Hematopoietic multipotent progenitor cell treated with erythropoietin and hydrocortisone succinate and interleukin-3 and kit ligand, for 15 days (in vitro differentiated cells): ENCODE data around the gene DUSP12.
A peak's percentile ranks its signal among the peaks of the same experiment; 100 is the strongest.

Experiments
- DNase-seq: peaks from one replicate; pipeline ENCODE4 v3.0.0-alpha.2; 2015; ENCODE audit warnings: low spot score

DUSP12 gene

DNA sequence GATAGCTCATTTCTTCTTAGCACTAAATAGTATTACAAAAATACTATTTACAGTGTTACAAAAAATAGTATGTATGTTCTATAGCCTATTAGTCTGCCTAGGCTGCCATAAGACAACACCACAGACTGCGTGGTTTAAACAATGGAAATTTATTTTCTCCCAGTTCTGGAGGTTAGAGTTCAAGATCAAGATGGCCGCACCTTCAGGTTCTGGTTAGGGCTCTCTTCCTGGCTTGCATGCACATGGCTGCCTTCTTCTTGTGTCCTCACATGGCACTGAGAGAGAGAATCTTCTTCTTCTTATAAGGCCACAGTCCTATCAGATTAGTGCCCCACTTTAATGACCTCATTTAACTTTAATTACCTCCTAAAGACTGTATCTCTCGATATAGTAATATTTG lies 20.7 kb downstream of the DUSP12 start:
- no peak for DNase-seq

DNA sequence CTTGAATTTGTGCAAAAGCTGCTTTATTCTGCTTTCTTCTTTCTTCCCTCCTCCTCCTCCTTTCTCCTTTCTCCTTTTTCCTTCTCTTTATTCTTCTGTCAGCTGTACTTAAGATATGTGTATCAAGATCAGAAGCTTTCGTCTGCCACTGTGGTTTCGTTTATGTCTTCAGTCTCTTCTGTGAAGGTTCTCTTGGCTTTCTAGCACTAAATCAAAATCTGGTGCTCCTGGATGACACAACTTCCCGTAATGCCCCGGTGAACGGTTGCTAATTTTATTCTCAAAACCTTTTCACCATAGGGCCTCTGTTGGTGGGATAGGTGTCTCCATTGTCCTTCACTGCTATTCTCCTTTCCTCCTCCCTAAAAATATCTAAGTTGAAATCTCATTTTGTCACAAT lies 21.6 kb downstream of the DUSP12 start:
- DNase-seq, result no peak

DNA sequence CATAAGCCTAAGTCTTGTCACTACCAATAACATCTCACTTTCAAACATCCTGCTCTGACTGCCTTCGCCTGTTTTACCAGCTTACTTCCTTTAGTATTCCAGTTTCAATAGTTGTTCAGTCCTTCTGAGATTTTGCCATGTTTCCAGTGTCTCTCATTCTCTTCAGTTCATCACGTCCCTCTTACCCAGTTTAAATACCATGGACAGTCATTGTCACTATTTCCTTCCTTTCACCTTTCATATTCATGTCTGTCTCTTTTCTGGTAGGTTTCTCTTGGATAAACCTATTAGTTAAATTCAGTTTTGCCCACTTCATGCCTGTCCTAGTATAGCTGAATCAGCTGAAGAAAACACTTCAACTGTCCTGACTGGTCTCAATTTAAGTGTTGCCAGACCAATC lies 22.4 kb downstream of the DUSP12 start:
- DNase-seq, result no peak

DNA sequence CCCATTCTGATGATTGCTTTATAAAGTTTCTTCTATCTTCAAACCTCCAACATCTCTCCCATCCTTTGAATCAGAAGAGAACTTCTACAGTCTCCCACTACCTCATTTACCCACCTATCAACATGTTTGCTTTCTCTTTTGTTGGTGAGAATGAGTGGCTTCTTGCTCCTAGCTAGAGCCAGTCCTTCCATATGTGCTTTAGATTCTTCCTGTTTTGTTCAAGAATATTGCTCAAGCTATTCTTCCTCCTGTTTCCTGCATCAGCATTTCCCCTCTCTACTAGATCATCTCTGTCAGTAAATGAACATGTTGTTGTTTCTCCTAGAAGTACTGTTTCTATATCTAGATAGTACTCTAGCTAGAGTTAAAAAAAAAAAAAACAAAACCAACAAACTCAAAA lies 22.8 kb downstream of the DUSP12 start:
- DNase-seq, result no peak

DNA sequence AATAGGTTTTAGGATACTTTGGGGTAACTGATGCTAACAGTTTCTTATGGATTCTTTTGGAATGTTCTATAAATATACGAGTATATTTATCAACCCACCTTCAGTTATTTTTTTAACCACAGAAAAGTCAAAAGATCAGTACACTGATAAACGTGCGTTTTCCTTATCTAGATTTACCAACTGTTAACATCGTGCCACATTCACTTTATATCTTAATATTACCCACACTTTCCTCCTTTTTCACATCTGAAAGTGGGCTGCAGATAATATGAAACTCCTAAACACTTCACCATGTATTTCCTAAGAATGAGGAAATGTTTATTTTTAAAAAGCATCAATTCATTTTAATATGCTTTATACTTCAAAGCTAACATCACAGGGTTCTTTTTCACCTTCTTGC lies 24.2 kb downstream of the DUSP12 start:
- DNase-seq, result no peak

DNA sequence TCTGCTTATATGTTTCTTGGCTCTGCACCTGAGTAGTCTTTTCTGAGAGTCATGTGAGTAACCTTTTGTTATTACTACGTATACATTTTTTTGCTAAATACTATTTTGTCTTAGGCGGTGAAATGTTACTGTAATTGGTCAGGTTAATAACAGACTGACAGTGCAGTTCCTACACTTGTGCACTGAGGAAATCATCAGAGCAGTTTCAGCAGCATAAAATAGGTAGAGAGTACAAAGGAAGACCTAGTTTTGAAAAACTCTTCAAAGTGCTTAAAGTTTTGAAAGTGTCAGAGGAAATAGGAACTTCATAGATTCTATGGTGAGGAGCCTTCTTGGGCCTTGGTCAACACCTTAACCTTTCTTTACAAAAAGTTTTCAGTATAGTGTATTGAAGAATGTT lies 27.7 kb downstream of the DUSP12 start:
- DNase-seq, result no peak

DNA sequence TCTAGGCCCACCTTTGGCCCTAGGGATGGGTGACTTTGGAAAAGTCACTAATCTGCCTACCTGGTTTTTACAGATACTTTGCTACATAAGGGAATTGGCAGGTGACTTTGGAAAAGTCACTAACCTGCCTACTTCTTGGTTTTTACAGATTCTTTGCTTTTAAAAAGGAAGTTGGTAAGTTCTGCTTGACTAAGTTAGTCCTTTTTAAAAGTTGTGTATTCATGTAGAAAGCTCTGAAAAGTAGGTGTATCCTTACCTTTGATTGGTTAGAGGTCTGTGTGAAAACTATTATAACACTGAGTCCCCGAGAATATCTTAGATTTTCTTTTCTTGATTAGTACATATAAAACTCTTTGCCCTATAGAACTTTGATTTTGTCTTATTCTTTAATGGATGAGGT lies 28.9 kb downstream of the DUSP12 start:
- no peak for DNase-seq

DNA sequence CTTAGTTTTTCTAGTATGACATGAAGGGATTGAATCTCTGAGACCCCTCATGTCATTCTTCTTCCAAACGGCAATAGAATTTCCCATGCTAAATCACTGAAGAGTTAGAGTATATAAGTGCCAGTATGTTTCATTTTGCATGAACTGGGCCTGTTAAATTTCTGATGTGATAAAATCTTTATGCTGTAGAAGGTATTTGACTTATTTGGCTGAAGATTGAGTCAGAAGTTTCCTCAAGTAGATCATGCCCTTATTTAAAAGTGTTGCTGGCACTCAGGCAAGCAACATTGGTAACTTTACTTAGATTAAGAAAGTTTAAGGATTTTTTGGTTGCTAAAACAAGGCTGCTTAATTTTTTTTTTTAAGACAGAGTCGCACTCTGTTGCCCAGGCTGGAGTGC lies 29.8 kb downstream of the DUSP12 start:
- DNase-seq, result no peak

DNA sequence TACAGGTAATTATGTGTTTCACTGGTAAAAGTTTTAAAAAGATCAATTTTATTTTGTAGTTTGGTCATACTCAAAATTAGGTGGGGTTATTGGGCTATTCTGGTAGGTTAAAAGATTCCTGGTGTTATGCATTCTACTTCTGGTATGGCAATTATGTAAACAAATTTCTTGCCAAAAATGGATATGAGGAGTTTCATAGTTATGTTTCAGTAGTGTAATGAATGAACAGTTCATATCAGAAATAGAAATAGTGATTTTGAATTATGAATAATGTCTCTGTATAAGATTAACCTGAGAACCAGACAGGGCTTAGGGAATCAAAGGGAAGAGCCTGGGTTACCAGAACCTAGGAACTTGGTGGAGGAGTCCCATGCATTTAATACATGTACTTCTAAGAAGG lies 32.4 kb downstream of the DUSP12 start:
- no peak for DNase-seq

DNA sequence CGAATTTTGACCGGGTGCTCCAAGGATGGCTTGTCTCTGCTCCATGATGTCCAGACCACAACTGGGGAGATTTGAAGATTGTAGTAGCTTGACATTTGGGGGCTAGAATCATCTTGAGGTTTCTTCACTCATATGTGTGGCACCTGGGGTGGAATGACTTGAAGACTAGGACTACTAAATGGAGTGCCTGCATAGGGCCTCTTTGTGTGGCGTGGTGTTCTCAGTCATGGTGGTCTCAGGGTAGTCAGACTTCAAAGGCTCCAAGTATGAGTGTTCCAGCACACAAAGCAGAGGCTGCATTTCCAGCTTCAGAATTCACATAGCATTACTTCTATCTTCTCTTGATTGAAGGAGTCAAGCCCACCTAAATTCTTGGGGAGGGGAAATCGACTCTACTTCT lies 33.3 kb downstream of the DUSP12 start:
- DNase-seq, result no peak

DNA sequence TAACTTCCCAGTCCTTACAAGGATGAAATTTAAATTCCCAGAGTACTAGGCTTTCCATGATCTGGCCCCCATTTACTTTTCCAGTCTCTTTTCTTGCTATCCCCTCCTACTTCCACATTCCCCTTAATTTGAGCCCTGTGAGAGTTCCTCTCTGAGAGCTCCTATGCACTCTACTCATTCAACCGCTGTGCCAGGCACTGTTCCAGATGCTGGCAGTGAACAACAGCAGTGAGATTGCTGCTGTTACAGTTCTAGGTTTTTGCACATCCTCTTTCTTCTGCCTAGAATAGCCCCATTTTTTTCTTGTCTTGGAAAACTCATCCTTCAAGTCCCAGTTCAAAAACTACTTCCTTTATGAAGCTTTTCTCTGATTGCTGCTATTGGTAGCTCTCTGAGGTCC lies 35.4 kb downstream of the DUSP12 start:
- DNase-seq, result no peak

DNA sequence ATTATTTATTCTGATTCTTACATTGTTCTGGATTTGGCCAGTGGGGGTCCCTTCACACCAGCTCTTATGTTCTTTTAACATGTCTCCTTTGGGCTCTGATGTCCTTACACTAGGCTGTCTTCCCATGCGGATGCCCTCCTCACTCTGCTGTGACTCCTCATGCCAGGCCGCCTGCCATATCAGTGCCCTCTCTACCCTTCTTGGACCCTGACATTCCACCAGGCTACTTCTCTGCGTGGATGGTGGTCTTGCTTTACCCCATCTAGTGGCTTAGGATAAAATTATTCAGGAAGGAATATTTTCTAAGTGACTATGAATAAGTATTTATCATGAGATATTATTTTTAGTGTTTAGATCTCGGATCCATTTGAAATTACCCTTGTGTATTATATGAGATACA lies 37.8 kb downstream of the DUSP12 start:
- no peak for DNase-seq

DNA sequence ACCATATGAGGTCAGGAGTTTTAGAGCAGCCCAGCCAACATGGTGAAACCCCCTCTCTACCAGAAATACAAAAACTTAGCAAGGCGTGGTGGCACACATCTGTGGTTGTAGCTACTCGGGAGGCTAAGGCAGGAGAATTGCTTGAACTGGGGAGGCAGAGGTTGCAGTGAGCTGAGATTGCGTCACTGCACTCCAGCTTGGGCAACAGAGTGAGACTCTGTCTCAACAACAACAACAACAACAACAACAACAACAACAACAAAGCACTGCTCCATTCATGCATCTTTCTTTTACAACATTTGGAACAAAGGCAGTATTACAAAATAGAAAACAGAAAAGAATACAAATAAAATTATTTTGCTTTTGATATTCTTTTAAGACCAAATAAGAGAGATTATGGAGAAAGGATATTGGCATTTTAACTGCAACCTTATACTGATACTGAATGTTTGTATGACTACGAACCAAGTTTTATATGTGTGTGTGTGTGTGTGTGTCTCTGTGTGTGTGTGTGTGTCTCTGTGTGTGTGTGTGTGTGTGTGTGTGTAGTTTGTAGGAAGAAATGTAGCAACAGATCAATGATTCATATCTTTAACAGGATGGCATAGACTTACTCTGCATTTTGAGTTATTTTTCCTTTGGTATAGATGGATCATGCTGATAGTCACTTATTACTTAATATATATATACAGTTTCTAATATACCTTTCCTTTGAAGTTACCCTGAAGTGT lies 41.2 kb downstream of the DUSP12 start:
- DNase-seq, result no peak

DNA sequence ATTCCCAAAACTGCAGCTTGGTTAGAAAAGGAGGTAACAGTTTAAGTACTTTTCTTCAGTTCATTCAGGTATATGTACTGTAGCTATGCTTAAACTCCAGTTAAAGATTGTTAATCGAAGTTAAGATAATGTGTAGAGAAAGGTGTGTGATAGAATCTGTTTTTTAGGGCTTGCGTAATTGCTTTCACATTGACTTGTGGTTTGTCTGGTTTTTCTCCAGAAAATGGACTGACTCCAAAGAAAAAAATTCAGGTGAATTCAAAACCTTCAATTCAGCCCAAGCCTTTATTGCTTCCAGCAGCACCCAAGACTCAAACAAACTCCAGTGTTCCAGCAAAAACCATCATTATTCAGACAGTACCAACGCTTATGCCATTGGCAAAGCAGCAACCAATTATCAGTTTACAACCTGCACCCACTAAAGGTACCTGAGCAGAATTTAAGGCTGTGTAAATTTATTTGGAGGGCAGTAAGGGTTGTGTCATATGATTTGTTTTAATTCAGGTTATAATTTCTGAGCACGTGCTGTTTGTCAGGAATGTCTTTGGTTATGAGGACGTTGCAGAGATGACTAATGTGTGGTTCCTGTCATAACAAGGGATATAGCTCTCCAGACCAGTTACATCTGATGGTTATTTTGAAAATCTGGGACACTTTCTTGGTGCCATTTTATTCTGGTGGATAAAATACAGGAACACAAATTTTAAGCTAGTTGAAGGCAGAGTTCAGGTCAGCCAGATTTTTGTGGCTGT lies 42.5 kb downstream of the DUSP12 start:
- no peak for DNase-seq

DNA sequence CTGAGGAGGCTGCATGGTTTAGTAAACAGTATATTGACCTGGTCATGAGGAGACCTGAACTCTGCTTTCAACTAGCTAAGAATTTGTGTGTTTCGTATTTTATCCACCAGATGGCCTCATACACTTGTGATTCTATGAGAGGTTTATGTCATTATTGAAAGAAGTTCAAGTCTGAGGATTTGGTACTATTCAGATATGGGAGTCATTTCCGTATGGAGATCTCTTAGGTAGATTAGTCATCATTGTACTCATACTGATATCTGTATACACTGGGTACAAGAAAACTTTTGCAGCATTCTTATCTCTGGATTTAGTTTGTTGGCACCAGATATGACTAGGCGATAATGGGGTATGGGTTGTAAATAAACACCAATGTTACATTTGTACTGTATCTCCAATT lies 43.2 kb downstream of the DUSP12 start:
- DNase-seq, result peak; percentile 73

DNA sequence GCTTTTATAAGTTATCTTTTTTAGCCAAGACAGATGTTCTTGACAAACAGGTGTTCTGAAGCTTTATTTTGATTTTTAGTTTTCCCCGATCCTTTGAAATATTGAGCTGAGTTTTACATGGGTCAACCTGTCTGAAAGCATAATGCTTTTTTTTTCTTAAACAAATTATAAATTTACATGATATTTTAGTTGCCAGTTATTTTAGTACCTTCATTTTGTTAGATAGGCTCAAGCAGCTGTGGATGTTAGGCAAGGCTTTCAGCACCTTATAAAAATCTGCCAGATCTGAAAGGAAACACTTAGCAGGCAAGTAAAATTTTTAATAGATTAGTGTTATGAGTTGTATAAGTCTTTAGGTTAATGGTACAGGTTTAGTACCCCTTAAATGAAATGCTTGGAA lies 50.2 kb downstream of the DUSP12 start:
- no peak for DNase-seq

DNA sequence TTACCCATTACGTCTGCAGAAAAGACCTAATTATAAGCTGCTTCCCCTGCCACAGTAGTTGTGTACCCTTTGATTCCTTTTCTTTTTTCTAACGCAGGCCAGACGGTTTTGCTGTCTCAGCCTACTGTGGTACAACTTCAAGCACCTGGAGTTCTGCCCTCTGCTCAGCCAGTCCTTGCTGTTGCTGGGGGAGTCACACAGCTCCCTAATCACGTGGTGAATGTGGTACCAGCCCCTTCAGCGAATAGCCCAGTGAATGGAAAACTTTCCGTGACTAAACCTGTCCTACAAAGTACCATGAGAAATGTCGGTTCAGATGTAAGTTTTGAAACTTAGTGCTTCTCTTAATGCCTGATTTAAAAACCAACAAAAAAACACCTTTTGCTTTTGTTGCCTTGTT lies 52.4 kb downstream of the DUSP12 start:
- no peak for DNase-seq

DNA sequence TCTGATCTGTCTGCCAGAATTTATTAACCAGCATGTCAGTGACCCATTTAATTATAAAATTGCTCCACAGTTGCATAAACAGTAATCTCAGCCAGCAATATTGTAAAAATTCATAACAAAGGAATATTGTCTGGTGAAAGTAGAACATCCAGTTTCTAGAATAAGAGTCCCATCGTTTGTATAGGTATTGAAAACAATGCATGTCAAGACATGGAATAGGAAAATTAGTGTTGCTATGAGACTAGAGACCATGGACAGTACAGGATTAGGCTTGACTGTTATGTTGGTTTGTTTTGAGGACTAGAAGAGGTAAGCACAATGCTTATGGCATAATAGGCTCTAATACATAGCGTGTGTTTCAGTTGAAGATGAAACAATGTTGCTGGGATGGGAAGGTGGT lies 53.6 kb downstream of the DUSP12 start:
- DNase-seq, result no peak

DNA sequence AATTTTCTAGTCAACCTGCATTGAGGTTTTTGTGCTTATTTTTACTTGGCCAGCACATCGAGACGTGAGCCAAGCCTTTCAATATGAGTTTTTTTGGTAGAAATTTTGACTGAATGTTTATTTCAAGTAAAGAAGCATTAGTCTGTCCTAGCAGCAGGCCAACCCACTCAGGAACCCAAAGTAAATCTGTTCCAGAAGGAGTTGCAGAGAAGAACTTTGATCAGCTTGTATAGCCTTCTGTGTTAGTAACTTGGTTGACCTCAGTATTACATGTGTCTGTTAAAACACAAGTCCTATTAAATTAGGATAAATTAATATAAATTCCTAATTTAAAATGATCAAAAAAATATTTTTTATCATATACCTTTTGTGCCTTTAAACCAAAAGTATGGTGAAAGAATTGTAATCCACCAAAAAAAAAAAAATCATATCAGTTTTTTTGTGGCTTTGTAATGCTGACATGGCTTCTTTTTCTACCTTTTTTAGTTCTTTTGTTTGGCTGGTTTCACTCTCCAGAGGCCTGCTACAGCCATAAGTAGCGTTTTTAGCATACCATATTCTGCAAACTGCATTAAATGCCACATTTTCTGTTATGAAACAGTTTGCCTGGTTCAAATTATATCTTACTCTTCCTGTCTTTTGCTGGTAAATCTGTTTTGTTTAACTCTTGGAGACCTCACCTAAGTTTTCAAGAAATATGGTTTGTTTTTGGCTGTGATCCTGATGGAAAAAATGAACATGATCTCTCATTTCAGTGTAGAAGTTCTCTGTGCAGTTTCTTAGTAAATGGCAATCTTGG lies 56.0 kb downstream of the DUSP12 start:
- no peak for DNase-seq
